K562 (cell line): Measurements from ENCODE around the gene HIP1R. TPM values are rescaled to one million over a fixed set of nuclear protein-coding genes. Genes with fewer than 3 reads are reported as not detected.

Experiments used
- ADNP ChIP-seq: fragments of 200-800 bp; sonication (Bioruptor generic); IDR thresholded peaks from 2 replicates; pipeline ENCODE4 v1.6.1; 2016; ENCODE audit warnings: missing genetic modification characterization, missing compliant biosample characterization
- ARID1B ChIP-seq: fragments of 450-650 bp; IDR thresholded peaks from 2 replicates; pipeline ENCODE4 v1.6.1; 2016; ENCODE audit warnings: antibody characterized with exemption, mild to moderate bottlenecking, inconsistent platforms
- CREB1 ChIP-seq, 2 experiments: sonication (generic) in 1 of 2; formaldehyde crosslinking in 1 of 2; IDR thresholded peaks; 2 replicates each; pipeline versions ENCODE4 v1.6.1 to v1.8.0; 2012 to 2022; ENCODE audit warnings: inconsistent platforms in 1 of 2, mild to moderate bottlenecking in 1 of 2, missing genetic modification reagents in 1 of 2, moderate library complexity in 1 of 2
- ELF4 ChIP-seq: fragments of 450-650 bp; formaldehyde crosslinking; IDR thresholded peaks from 2 replicates; pipeline ENCODE4 v1.4.0; 2022; ENCODE audit warnings: missing genetic modification characterization
- FOXA3 ChIP-seq, 2 experiments: fragments of 450-650 bp in 1 of 2; sonication (generic) in 1 of 2; formaldehyde crosslinking; IDR thresholded peaks in 1 of 2; conservative IDR thresholded peaks in 1 of 2; 2 replicates each; pipeline versions ENCODE4 v1.4.0 to v1.8.0; 2020 to 2022; ENCODE audit warnings: mild to moderate bottlenecking in 2 of 2, missing genetic modification reagents in 1 of 2
- GTF2F1 ChIP-seq: IDR thresholded peaks from 2 replicates; pipeline ENCODE4 v1.6.1; 2011; ENCODE audit warnings: low read depth, low read length, improper control_type of control experiment
- L3MBTL2 ChIP-seq: fragments of 450-650 bp; IDR thresholded peaks from 2 replicates; pipeline ENCODE4 v1.6.1; 2016; ENCODE audit warnings: mild to moderate bottlenecking, moderate library complexity
- LARP7 ChIP-seq: fragments of 450-650 bp; IDR thresholded peaks from 2 replicates; pipeline ENCODE4 v1.6.1; 2016
- MTA1 ChIP-seq: fragments of 450-650 bp; IDR thresholded peaks from 2 replicates; pipeline ENCODE4 v1.6.1; 2017; ENCODE audit warnings: borderline replicate concordance
- NONO ChIP-seq, 2 experiments: fragments of 200-400 bp in 1 of 2; fragments of 450-650 bp in 1 of 2; formaldehyde crosslinking in 1 of 2; IDR thresholded peaks; 2 replicates each; pipeline ENCODE4 v1.6.1; 2017; ENCODE audit warnings: low read depth in 2 of 2, mild to moderate bottlenecking in 2 of 2, moderate library complexity in 2 of 2, low read length in 1 of 2
- ZNF212 ChIP-seq: fragments of 450-650 bp; formaldehyde crosslinking; IDR thresholded peaks from 2 replicates; pipeline ENCODE4 v1.4.0; 2020; ENCODE audit warnings: mild to moderate bottlenecking
- ZNF316 ChIP-seq: fragments of 450-650 bp; IDR thresholded peaks from 2 replicates; pipeline ENCODE4 v1.6.1; 2016
- polyA plus RNA-seq, 8 experiments: library from polyadenylated mRNA; depleted of rRNA in 4 of 8; stranded (reverse) in 5 of 8; unstranded in 3 of 8; fragments of >200 nt; fragmentation: Nextera tagmentation in 2 of 8; fragmentation: Illumina TruSeq in 1 of 8; extraction: Ambion mirVana in 2 of 8; extraction: Trizol in 1 of 8; gene quantifications; 2 replicates each; pipeline versions ENCODE4 v1.2.1 to v1.2.3, GENCODE V29; 2011 to 2014; ENCODE audit warnings: inconsistent platforms in 1 of 8, missing spikeins in 1 of 8
- total RNA-seq, 7 experiments: library from RNA; depleted of rRNA in 6 of 7; stranded (reverse); fragments of >200 nt in 6 of 7; fragmentation: Illumina TruSeq in 2 of 7; extraction: Trizol in 2 of 7; gene quantifications; 2 replicates each; pipeline versions ENCODE4 v1.2.1 to v1.2.3, GENCODE V29; 2011 to 2021; ENCODE audit warnings: low replicate concordance in 1 of 7
- TF ChIP-seq, protein P1 (sequence below): IDR thresholded peaks from 2 replicates; pipeline ENCODE4 v1.6.1; 2014; ENCODE audit warnings: antibody characterized with exemption
- TF ChIP-seq, protein P2 (sequence below): fragments of 250-450 bp; sonication (Bioruptor Pico); IDR thresholded peaks from 2 replicates; pipeline ENCODE4 v1.5.0; 2021; ENCODE audit warnings: mild to moderate bottlenecking, moderate library complexity
- TF ChIP-seq, protein P3 (sequence below), 3 experiments: fragments of 200-800 bp in 1 of 3; fragments of 250-450 bp in 1 of 3; fragments of 450-650 bp in 1 of 3; sonication (Bioruptor Pico) in 1 of 3; sonication (Bioruptor generic) in 1 of 3; formaldehyde crosslinking in 1 of 3; IDR thresholded peaks; 2 replicates each; pipeline versions ENCODE4 v1.6.1 to v1.8.0; 2016 to 2022; ENCODE audit warnings: mild to moderate bottlenecking in 2 of 3, missing genetic modification characterization in 2 of 3, missing compliant biosample characterization in 1 of 3, moderate library complexity in 1 of 3

The HIP1R gene
- total and polyA plus RNA-seq, 9 of the 15 experiments (the other 6 are each of a cell fraction or from before 2014, with no cell fraction given), result 0.15 to 31.0 (median 14.2) TPM

DNA sequence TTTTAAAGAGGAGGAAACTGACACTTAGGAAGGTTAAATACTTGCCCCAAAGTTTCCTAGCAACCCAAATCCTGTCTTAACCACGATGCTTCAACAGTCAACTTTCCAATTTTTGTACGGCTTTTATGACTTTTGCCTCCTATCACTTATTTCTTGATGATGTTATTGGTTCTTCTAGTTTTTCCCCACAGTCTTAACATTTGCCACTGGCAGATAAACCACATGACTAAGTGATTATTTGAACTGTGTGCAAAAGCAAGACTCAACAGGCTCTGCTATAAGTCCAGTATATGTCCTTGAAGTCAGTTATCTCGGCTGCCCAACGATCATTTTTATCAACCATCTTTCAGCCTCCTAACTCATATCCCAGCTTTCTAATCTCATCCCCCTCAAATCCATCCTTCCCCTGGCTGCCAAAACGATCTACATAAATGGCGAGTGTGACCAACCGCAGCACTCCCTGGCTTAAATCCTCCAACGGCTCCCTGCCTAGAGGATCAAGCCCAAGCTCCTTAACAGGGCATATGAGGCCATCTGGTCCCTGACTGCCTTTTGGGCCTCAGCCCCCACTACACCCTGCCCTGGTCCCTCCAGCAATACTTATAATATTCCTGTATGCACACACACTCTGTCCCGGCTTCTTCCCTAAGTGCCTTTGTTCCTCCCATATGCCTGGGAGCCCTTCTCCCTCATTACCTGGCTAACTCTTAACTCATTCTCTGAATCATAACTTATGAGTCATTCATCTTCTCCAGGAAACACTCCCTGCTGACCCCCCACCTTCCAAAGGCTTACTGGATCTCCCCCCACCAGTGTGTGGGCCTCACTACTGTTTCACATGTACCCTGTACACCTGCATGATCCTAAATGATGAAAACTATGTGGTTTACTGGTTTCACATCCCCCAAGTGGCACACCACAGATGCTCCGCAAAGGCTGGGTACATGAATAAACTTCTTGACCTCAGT lies 51.9 kb downstream of the HIP1R start (continued):
- TF ChIP-seq, protein P1, sequence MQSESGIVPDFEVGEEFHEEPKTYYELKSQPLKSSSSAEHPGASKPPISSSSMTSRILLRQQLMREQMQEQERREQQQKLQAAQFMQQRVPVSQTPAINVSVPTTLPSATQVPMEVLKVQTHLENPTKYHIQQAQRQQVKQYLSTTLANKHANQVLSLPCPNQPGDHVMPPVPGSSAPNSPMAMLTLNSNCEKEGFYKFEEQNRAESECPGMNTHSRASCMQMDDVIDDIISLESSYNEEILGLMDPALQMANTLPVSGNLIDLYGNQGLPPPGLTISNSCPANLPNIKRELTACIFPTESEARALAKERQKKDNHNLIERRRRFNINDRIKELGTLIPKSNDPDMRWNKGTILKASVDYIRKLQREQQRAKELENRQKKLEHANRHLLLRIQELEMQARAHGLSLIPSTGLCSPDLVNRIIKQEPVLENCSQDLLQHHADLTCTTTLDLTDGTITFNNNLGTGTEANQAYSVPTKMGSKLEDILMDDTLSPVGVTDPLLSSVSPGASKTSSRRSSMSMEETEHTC, result peak; percentile 55; the same call in 1 of the 2 replicates
- no peak for TF ChIP-seq ZNF212 (CRISPR knock-in tag)
- peak in 1 of 2 experiments; percentile 51; a peak in 1 of 4 replicates for TF ChIP-seq FOXA3 (CRISPR knock-in tag; conservative IDR thresholded peaks at IDR 0.05 in 1 of 2, IDR thresholded peaks at IDR 0.05 in 1 of 2)
- TF ChIP-seq GTF2F1, result no peak
- TF ChIP-seq CREB1 (IDR thresholded peaks at IDR 0.05), result no peak
- peak; percentile 8; the same call in 1 of the 2 replicates for TF ChIP-seq CREB1 (CRISPR knock-in tag; IDR thresholded peaks at IDR 0.05)
- TF ChIP-seq ADNP (tag), result no peak; the same call in 1 of the 2 replicates
- TF ChIP-seq ELF4, result no peak
- no peak for TF ChIP-seq NONO (IDR thresholded peaks at IDR 0.05; ENCODE audit: low read depth in 2 of 2, low read length in 1 of 2)
- peak; percentile 70 for TF ChIP-seq MTA1
- TF ChIP-seq, protein P2, sequence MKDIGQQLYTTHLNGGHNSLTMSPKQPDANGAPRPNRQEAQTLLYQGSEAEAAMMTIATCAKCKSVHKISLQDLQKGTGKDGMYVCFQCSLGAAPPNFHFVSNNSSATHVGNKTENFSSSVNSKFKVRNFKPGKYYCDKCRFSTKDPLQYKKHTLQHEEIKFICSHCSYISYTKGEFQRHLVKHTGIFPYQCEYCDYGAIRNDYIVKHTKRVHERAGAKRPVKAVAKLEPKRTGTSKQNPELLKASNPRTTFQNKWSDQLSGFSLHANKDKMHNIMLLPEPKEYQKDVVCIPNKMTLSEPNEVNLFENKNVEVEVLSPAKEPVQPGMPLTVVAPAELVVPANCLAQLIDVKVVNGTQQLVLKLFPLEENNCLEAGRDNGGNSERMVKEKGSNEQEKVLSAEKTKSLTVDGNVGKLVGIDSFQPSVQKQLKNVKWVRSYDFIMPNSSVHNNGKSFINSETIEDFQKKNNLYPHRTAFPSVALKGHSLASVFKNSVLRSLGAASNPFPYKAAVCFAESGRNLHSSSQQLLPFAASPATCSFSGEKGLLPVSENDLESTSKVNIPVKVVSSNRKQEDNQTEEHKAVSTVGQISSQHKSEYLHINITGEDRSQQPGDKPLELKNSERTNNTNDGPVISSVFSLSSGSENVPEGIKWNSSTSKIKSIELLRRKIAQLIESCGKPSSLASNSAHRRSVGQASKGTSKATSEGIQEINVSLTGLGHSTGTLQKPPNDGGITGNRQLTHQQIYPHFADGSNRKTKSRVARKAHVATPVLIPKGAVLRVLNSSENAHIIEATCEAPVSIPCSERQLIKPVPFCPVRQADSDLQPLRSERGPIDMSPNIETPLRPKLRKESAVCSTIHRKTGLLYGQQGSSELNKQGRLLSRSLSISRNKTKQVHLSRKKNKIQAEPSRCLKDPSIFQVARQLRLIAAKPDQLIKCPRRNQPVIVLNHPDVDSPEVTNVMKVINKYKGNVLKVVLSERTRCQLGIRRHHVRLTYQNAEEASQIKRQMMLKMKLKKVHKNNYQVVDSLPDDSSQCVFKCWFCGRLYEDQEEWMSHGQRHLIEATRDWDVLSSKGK (CRISPR knock-in tag), result no peak
- peak; percentile 89 for TF ChIP-seq ZNF316
- no peak for TF ChIP-seq LARP7
- peak; percentile 69 for TF ChIP-seq L3MBTL2
- peak; percentile 96 for TF ChIP-seq ARID1B
- TF ChIP-seq, protein P3, sequence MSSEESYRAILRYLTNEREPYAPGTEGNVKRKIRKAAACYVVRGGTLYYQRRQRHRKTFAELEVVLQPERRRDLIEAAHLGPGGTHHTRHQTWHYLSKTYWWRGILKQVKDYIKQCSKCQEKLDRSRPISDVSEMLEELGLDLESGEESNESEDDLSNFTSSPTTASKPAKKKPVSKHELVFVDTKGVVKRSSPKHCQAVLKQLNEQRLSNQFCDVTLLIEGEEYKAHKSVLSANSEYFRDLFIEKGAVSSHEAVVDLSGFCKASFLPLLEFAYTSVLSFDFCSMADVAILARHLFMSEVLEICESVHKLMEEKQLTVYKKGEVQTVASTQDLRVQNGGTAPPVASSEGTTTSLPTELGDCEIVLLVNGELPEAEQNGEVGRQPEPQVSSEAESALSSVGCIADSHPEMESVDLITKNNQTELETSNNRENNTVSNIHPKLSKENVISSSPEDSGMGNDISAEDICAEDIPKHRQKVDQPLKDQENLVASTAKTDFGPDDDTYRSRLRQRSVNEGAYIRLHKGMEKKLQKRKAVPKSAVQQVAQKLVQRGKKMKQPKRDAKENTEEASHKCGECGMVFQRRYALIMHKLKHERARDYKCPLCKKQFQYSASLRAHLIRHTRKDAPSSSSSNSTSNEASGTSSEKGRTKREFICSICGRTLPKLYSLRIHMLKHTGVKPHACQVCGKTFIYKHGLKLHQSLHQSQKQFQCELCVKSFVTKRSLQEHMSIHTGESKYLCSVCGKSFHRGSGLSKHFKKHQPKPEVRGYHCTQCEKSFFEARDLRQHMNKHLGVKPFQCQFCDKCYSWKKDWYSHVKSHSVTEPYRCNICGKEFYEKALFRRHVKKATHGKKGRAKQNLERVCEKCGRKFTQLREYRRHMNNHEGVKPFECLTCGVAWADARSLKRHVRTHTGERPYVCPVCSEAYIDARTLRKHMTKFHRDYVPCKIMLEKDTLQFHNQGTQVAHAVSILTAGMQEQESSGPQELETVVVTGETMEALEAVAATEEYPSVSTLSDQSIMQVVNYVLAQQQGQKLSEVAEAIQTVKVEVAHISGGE (CRISPR knock-in tag; IDR thresholded peaks at IDR 0.05), result 0 out of 6 replicates have a peak, but pooled peaks of 1 of the 3 experiments have one; percentile 61
